GM18508 (cell line): ENCODE data around the gene XRCC5.
"Not testable (repeated sequence)": the region's sequence is repeated elsewhere in the genome, so short reads cannot be mapped to it uniquely, and the experiment has no call there.

Source experiments
- ATAC-seq: cut with Tn5 transposase; IDR thresholded peaks from one replicate; pipeline ENCODE4 v1.9.1; 2021; ENCODE audit warnings: moderate number of reproducible peaks; ENCODE audit not compliant: insufficient read depth, unreplicated experiment

XRCC5 gene

DNA sequence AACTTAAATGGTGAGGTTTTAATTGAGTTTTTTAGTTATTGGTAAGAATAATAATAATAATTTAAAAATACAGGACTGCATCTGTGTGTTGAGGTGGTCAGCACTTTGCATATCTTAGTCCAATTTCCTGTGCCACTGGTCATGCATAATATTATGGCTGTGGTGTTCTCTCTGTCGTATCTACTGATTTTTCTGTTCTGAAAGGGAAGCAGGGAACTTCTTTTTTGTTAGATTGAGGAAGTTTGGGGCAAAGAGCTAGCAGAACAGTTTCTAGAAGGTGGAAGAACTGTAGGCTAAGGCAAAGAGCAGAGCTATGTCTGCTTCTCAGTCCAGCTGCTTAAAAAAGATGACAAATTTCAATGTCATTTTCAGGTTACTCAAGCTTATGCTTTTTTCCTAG, 74.3 kb downstream of the XRCC5 start:
- ATAC-seq, result no peak

DNA sequence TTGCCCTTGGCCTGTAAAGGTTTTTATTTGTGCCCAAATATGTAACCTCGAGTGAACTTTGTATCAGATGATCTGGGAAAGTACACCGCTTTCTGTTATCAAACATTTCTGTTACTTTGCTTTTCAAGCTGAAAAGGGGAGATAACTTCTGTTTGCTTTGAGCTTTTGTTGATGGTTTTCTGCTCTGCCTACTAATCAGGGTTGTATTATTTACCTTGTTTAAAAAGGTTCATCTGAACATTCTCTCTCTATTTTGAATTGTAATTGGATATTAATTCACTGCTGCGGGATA, 79.4 kb downstream of the XRCC5 start:
- no peak for ATAC-seq

DNA sequence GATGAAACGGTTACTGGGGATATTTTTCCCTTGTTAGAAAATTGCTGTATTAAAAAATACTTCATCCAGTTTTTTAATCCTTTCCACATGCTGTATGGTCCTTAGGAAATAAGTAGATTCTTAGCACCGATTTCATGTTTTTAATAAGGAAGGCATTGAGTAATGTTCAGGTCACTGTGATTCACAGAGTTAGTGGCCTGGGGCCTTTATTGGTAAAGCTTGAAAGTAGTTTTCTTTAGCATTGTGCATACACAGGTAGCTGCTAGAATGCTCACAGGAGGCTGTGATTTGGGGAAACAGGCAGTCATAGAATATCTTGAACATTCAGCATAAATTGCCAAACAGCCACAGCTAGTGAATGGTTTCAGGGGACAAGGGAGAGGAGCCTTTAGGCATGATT, 79.8 kb downstream of the XRCC5 start:
- ATAC-seq, result no peak

DNA sequence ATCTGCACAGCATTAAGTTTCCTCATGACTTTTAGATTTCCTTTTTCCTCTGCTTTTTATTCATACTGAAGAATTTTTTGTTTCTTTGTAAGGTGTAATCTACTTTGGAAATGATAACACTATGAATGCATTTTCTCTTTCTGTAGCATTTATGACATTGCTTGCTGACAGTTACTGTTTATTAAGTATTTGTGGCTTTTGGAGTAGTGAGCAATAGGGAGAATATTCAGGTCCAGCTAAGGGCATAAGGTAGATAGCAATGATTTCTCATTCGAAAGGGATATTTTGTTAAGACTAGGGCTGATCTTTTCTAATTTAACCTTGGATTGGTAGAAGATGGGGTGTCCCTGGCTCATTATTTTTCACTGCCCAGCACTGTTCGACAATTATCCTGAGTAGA, 80.3 kb downstream of the XRCC5 start:
- ATAC-seq, result no peak

DNA sequence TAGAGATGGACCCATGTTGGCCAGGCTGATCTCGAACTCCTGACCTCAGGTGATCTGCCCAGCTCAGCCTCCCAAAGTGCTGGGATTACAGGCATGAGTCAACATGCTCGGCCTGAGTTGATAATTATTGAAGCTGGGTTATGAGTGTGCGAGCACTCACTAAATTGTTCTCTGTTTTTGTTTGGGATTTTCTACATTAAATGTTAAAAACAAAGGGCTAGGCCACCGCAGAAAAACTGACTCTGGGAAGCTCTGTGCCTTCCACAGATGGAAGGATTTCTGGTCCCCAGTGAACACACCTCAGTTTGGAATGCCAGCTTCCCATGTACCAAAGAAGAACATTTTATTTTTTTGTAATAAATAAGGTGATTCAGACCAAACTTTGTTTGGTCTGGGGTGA, 83.0 kb downstream of the XRCC5 start:
- ATAC-seq, result no peak

DNA sequence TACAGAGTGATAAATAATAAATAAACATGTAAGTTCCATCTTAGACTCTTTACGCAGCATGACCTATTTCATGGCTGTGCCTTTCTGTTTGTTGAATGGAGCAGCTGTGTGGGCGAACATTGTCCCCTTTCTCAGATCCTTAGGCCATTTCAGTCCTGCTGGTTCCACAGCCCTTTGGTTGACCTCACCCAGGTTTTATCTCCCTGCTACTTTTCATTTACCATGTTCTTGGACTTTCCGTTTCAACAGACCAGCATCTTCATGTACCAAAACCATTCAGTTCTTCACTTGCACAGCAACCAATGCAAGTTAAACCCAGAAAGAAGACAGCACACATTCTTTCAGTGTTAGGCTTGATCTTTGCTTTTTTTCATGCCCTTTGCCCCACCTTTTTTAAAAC, 83.8 kb downstream of the XRCC5 start:
- no peak for ATAC-seq

DNA sequence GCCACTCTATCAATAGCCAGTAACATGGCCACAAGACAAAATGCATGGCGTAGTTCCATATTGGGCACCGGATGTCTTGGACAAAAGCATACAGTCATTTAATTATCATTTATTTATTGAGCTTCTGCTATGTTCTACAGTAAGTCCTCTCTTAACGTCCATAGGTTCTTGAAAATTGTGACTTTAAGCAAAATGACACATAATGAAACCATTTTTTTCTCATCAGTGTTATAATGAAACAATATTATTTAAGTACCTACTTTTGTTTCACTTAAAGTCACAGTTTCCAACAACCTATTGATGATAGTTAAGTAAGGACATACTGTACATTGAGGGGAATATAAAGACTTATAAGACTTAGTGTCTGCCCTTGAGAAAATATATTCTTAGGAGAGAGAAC, 84.9 kb downstream of the XRCC5 start:
- ATAC-seq, result no peak

DNA sequence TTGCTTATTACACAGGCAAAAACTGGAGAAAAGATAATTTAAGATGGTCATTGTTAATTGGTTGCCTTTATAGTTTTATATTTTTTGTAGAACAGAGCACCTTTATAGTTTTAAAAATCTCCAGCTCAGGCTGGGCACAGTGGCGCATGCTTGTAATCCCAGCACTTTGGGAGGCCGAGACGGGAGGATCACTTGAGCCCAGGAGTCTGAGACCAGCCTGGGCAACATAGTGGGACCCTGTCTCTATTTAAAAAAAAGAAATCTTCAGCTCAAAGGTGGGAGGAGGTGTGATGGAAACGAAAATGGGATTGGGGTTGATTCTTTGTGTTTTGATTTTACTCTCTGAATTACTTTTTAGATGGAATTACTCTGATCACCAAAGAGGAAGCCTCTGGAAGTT, 85.4 kb downstream of the XRCC5 start:
- ATAC-seq, result no peak

DNA sequence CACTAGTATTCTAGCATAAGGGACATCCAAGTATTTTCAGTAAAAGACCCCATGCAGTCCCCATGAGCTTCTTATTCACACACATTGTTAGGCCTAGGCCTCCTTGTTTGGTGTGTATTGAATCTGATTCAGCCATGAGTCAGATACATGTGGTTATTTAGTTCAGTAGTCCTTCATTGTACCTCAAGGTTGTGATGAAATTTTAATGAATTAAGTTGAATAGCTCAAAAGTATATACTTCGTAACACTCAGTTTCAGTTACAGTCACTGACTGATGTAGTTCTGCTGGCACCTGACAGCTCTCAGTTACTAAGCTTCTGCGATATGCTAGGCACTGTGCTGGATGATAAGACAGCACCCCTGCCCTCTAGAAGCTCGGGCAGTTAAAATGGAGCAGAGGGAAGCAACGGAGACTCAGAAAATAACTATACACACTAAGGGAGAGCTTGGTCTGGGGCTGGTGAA, 86.4 kb downstream of the XRCC5 start:
- no peak for ATAC-seq

DNA sequence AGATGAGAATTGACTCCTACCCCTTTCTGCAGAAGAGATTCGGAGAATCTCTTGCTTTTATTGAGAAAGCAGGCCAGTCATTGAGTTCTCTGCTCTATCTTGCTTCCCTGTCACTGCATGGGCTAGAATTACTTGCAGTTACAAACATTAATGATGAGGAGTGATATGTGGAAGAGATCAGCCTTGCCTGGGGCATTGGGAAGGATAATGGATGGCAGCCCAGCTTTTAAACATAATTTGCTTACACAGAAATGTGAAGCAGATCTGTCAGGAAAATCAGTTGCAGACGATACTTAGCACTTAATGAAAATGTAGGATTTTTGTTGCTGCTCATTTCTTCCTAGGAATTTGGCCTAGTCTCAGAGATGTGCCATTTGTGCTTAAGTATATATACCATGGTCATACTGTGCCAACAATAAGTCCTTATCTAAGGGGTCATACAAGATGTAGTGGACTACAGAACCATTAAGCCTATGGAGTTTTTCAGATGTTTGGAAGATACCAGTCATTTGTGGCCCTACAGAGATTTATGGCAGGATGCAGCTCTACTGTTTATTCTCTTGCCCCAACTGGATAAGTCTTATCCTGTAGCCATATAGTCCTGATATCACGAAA, 92.7 kb downstream of the XRCC5 start:
- no peak for ATAC-seq

DNA sequence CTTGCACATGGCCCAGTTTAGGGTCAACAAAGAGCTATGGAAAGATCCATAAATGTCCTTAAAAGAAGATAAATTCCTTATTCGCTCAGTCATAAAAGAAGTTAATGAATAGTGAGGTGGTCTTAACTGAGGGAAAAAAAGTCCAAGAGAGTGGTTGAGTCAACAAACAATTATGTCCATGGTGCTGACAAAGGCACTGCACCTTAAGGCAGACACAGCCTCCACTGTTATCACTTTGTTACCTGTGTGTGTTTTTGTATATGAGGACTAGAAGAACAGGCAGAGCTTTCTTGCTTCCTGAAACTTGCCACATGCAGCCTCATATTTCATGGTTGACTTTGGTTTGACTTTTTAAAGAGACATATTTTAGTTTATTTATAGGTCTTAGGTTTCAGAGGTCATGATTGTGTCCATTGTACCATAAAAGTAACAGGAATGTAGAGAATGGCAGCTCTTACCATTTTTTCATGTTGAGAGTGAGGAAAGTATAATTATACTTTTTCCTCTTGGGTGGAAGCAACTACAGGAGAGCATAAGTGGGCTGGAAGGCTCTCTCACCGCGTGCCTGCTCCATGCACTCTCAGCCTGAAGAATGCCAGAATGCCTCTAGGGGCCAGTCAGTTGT, 93.6 kb downstream of the XRCC5 start:
- no peak for ATAC-seq

DNA sequence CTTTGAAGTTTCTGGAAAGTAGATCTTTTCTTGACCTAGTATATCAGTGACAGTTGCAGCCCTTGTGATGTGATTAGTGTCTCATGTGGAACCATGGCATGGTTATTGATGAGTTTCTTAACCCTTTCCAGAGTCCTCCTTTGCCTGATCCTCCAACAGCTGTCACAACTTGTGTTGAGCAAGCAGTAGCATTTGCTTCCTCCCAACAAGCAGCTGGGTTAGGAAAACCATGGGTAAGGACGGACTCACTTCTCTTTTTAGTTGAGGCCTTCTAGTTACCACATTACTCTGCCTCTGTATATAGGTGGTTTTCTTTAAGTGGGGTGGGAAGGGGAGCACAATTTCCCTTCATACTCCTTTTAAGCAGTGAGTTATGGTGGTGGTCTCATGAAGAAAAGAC, 96.3 kb downstream of the XRCC5 start:
- ATAC-seq, result no peak

DNA sequence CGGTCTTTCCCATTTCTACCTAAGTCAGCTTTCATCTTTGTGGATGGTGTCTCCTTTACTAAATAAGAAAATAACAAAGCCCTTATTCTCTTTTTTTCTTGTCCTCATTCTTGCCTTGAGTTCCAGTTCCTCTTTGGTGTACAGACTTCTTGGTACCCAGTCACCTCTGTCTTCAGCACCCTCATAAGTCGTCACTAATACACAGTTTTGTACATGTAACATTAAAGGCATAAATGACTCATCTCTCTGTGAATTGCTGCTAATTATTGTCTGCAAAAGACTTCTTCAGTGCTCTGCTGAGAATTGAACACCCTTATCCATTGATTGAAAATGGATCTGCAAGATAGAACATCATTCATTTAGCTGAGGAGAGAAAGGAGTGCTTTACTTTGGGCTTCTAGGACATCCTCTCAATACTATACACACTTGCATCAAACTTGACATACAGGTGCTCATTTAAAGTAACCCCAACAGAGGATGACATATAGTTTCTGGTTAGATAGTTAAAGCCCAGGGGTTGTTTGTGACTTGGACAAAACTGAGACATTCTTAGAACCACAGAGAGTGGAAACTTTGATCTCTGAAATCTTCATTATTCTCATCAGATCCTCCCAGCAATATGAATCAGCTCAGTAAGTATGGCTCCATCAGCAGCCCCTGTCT, 97.0 kb downstream of the XRCC5 start:
- peak; percentile 80 for ATAC-seq

DNA sequence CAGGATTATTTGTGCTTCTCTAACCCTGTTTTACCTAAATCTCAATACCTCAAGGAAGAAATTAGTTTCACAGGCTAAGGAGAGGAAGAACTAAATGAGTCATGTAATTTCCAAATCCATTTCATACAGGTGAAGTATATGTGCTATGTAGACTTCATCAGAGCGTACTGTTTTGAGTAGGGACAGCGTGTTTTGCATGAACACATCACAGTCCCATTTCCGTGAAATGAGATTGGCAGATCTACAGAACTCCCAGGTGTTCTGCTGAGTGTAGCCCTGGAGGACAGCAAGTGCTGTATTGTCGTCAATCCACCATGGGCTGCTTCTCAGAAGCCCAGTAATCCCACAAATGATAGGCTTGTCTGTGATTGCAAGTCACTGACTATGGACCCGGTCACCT, 97.7 kb downstream of the XRCC5 start:
- no peak for ATAC-seq

DNA sequence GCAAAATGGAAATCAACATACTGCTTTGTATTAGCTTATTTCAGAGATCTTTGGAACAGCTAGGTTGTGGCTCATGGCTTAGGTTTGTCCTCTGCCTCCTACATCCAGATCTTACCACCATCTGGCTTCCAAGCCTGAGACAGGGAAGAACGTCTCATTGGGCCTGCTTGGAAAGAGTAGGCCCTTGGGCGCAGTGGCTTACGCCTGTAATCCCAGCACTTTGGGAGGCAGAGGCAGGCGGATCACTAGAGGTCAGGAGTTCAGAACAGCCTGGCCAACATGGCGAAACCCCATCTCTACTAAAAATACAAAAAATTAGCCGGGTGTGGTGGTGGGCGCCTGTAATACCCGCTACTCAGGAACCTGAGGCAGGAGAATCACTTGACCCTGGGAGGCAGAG, 99.5 kb downstream of the XRCC5 start:
- not testable (repeated sequence) for ATAC-seq

DNA sequence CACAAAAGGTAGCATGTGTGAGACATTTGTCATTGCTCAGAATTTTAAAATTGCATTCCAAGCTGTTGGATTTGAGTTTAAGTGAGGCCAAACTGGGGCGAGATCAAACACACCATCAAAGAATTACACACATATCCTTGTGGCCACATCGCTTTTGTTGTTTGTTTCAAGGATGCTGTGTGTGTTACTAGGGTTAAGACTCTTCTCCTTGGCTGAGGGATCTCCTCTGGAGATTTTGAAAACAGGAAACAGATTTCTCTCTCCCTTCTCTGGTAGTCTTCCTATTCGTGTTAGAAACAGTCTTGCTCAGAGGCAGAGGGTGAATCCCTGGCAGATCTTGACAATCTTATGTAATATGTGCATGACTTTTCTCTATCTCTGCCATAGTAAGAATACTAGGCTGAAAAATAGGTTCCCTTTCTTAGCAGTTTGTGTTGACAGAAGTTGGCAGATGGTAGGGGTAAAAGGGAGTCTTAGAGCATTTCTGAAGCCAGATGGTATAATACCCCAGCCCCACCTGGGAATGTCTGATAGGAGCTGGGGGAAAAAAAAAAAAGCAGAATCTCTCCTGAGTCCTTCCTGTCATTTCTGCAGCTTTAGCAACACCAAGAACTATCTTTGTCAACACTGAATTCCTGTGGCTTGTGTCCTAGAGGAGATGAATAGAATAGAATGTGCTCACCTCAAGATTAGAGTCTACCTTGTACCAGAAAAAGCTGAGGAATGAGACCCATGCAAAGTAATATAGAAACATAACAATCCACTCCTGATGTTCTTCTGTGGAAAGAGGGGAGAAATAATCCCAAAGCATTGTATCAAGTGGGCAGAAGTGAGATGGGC, 101.8 kb downstream of the XRCC5 start:
- no peak for ATAC-seq

DNA sequence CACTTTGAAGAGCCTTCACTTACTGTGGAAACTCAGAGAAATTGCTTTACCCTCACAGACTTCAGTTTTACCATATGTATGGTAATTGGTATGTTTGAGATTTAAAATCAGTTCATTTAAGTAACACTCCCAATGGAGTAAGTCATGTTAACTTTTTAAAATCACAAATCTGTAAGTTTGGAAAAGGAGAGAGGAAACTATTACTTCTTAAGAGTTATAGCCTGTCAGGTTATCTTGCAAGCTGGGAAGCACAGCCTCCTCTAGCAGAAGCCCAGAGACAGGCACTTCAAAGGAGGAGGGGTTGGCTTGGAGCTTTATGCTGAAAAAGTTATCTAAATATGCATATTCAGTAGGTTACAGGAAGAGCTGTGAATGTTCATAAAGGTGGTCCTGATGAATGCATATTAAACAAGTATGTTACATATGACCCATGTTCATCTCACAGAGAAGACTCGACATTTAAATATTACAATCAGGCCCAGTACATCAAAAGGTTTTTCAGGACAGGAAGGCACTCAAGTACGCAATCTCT, 102.5 kb downstream of the XRCC5 start:
- ATAC-seq, result no peak

DNA sequence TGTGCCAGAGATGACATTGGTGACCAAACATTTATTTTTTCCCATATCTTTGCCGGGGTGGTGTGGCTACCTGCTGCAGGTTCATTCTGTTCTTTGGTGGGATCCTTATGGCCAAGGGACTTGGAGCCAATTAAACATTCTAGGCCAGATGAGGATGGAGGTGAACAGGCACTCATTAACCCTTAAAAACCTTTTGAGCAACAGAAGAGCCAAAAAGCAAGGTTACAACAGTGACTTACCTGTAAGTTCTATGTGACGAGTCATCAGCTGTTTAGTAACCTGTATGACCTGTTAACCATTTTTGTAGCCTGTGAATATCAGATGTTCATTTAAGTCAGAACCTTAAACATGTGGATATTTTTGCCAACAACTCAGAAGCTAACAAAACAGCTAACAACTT, 105.6 kb downstream of the XRCC5 start:
- no peak for ATAC-seq

DNA sequence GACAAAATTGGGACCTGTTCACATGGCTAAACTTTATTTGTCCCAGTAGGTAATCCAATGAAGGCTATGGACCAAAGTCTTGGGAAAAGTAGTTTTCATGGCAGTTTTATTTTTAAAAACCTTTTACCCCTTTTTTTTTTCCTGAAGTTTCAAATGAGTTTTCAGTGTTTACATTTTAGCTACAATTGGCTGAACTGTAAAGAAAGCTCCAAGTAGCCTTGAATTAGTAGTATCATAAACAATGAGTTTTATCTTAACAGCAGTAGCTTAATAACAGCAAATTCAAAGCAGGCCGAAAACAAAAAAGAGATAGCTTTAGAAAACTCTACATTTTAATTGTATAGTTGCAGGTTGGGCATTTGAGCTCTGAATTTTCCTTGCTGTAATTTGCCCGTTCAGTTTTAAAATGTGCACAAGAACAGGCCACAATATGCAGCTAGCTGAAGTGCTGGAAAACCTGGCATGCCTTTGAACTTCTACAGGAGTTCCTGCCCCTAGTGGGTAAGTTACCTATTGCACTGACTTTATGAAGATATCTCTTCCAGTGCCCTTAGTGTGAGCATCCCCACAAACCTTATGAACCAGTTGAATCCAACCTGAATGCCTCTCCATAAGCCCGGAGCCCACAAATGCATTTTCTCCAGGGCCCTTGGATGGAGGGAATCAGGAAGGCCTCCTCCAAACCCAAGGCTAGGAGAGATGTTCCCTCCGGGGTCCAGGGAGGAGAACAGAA, 106.7 kb downstream of the XRCC5 start:
- ATAC-seq, result no peak
